ENCODE results near the gene HORMAD1. TPM values are rescaled to one million over a fixed set of nuclear protein-coding genes. Genes with fewer than 3 reads are reported as not detected.
"Not testable (repeated sequence)": the region's sequence is repeated elsewhere in the genome, so short reads cannot be mapped to it uniquely, and the experiment has no call there.

The HORMAD1 gene
- total and polyA plus RNA-seq, 9 donors: 0.18 TPM; not detected in 8

- Histone ChIP-seq H3K27ac (ENCODE audit: low read length) (no peak overlapping the region), H3K36me3 (ENCODE audit: control insufficient read depth, insufficient read depth, low read length) (peaks cover 4% of the 10 kb centered on the region), H3K4me1 (ENCODE audit: control insufficient read depth, insufficient read depth, low read length) (no peaks in the 10 kb centered on the region), H3K4me3 (ENCODE audit: low read length) (no peak overlapping the region), H3K9me3 (replicated peaks; ENCODE audit: control insufficient read depth, low read depth, low read length) (no peaks in the 10 kb centered on the region), H3K27me3 (ENCODE audit: control insufficient read depth, insufficient read depth, low read length) (no peaks in the 10 kb centered on the region)
- no peak for DNase-seq
- WGBS (ENCODE audit: insufficient coverage): 92% methylated on average over 2 of the region's 4 CpGs
Observed at GRCh38 chr1:150674881-150675280, 45.8 kb downstream of the HORMAD1 start.

- Histone ChIP-seq H3K4me1 (ENCODE audit: control insufficient read depth, insufficient read depth, low read length) (no peaks in the 10 kb centered on the region), H3K9me3 (replicated peaks; ENCODE audit: control insufficient read depth, low read depth, low read length) (no peaks in the 10 kb centered on the region), H3K36me3 (ENCODE audit: control insufficient read depth, insufficient read depth, low read length) (peaks cover 16% of the 10 kb centered on the region), H3K4me3 (ENCODE audit: low read length) (no peak overlapping the region), H3K27ac (ENCODE audit: low read length) (no peak overlapping the region), H3K27me3 (ENCODE audit: control insufficient read depth, insufficient read depth, low read length) (no peaks in the 10 kb centered on the region)
- no peak for DNase-seq
- 98% methylated on average over 6 of the region's 7 CpGs for WGBS (ENCODE audit: insufficient coverage)
Observed at GRCh38 chr1:150663321-150663720, 57.4 kb downstream of the HORMAD1 start.

- no peak for DNase-seq
- peaks cover 17% of the 10 kb centered on the region for H3K36me3 ChIP-seq (ENCODE audit: control insufficient read depth, insufficient read depth, low read length)
- no peaks in the 10 kb centered on the region for H3K4me1 ChIP-seq (ENCODE audit: control insufficient read depth, insufficient read depth, low read length)
- H3K4me3 ChIP-seq (ENCODE audit: low read length): no peak overlapping the region
- H3K27me3 ChIP-seq (ENCODE audit: control insufficient read depth, insufficient read depth, low read length): no peaks in the 10 kb centered on the region
- no peaks in the 10 kb centered on the region for H3K9me3 ChIP-seq (replicated peaks; ENCODE audit: control insufficient read depth, low read depth, low read length)
- no peak overlapping the region for H3K27ac ChIP-seq (ENCODE audit: low read length)
- 90% methylated on average over 6 of the region's 9 CpGs for WGBS (ENCODE audit: insufficient coverage)
Observed at GRCh38 chr1:150662811-150663210, 57.9 kb downstream of the HORMAD1 start.

- DNase-seq: no peak
- Histone ChIP-seq H3K27me3 (ENCODE audit: control insufficient read depth, insufficient read depth, low read length) (no peaks in the 10 kb centered on the region), H3K4me3 (ENCODE audit: low read length) (no peak overlapping the region), H3K9me3 (replicated peaks; ENCODE audit: control insufficient read depth, low read depth, low read length) (no peaks in the 10 kb centered on the region), H3K36me3 (ENCODE audit: control insufficient read depth, insufficient read depth, low read length) (peaks cover 15% of the 10 kb centered on the region), H3K4me1 (ENCODE audit: control insufficient read depth, insufficient read depth, low read length) (no peaks in the 10 kb centered on the region), H3K27ac (ENCODE audit: low read length) (no peak overlapping the region)
- WGBS (ENCODE audit: insufficient coverage): no CpG with 5 or more reads among the region's 5 CpGs
Observed at GRCh38 chr1:150661156-150661555, 59.5 kb downstream of the HORMAD1 start.

- Histone ChIP-seq H3K27ac (ENCODE audit: low read length) (no peak overlapping the region), H3K36me3 (ENCODE audit: control insufficient read depth, insufficient read depth, low read length) (peaks cover 15% of the 10 kb centered on the region), H3K4me3 (ENCODE audit: low read length) (no peak overlapping the region), H3K9me3 (replicated peaks; ENCODE audit: control insufficient read depth, low read depth, low read length) (no peaks in the 10 kb centered on the region), H3K27me3 (ENCODE audit: control insufficient read depth, insufficient read depth, low read length) (no peaks in the 10 kb centered on the region), H3K4me1 (ENCODE audit: control insufficient read depth, insufficient read depth, low read length) (no peaks in the 10 kb centered on the region)
- WGBS (ENCODE audit: insufficient coverage): no CpG with 5 or more reads among the region's 4 CpGs
- DNase-seq: no peak
Observed at GRCh38 chr1:150660584-150660983, 60.1 kb downstream of the HORMAD1 start.

- H3K27me3 ChIP-seq (ENCODE audit: control insufficient read depth, insufficient read depth, low read length); H3K27ac ChIP-seq (ENCODE audit: low read length); H3K4me1 ChIP-seq (ENCODE audit: control insufficient read depth, insufficient read depth, low read length); DNase-seq; H3K9me3 ChIP-seq (replicated peaks; ENCODE audit: control insufficient read depth, low read depth, low read length); H3K4me3 ChIP-seq (ENCODE audit: low read length): not testable (repeated sequence)
- H3K36me3 ChIP-seq (ENCODE audit: control insufficient read depth, insufficient read depth, low read length): peaks cover 13% of the 10 kb centered on the region
- whole genome bisulfite sequencing (ENCODE audit: insufficient coverage): 60% methylated on average over 1 of the region's 4 CpGs
Observed at GRCh38 chr1:150657064-150657463, 63.6 kb downstream of the HORMAD1 start.

GRCh38 chr1:150654635-150655034, 66.1 kb downstream of the HORMAD1 start:
- not testable (repeated sequence) for H3K4me3 ChIP-seq (ENCODE audit: low read length); H3K4me1 ChIP-seq (ENCODE audit: control insufficient read depth, insufficient read depth, low read length); H3K27ac ChIP-seq (ENCODE audit: low read length); H3K36me3 ChIP-seq (ENCODE audit: control insufficient read depth, insufficient read depth, low read length); H3K27me3 ChIP-seq (ENCODE audit: control insufficient read depth, insufficient read depth, low read length); H3K9me3 ChIP-seq (replicated peaks; ENCODE audit: control insufficient read depth, low read depth, low read length); DNase-seq
- 83% methylated on average over 3 of the region's 10 CpGs for WGBS (ENCODE audit: insufficient coverage)

GRCh38 chr1:150650193-150650592, 70.5 kb downstream of the HORMAD1 start:
- H3K36me3 ChIP-seq (ENCODE audit: control insufficient read depth, insufficient read depth, low read length): peaks cover 24% of the 10 kb centered on the region
- H3K9me3 ChIP-seq (replicated peaks; ENCODE audit: control insufficient read depth, low read depth, low read length): no peaks in the 10 kb centered on the region
- no peaks in the 10 kb centered on the region for H3K4me1 ChIP-seq (ENCODE audit: control insufficient read depth, insufficient read depth, low read length)
- H3K27ac ChIP-seq (ENCODE audit: low read length): no peak overlapping the region
- H3K27me3 ChIP-seq (ENCODE audit: control insufficient read depth, insufficient read depth, low read length): no peaks in the 10 kb centered on the region
- DNase-seq: no peak
- no peak overlapping the region for H3K4me3 ChIP-seq (ENCODE audit: low read length)
- WGBS (ENCODE audit: insufficient coverage): 86% methylated on average over 1 of the region's 1 CpG

GRCh38 chr1:150649441-150650075, 71.1 kb downstream of the HORMAD1 start:
- Histone ChIP-seq H3K4me1 (ENCODE audit: control insufficient read depth, insufficient read depth, low read length) (no peaks in the 10 kb centered on the region), H3K9me3 (replicated peaks; ENCODE audit: control insufficient read depth, low read depth, low read length) (no peaks in the 10 kb centered on the region), H3K36me3 (ENCODE audit: control insufficient read depth, insufficient read depth, low read length) (peaks cover 24% of the 10 kb centered on the region), H3K4me3 (ENCODE audit: low read length) (no peak overlapping the region), H3K27me3 (ENCODE audit: control insufficient read depth, insufficient read depth, low read length) (no peaks in the 10 kb centered on the region), H3K27ac (ENCODE audit: low read length) (no peak overlapping the region)
- no peak for DNase-seq
- WGBS (ENCODE audit: insufficient coverage): 80% methylated on average over 1 of the region's 5 CpGs
